T-cell (primary cell): Measurements from ENCODE around the gene ANKRD44. TPM values are rescaled to one million over a fixed set of nuclear protein-coding genes. Genes with fewer than 3 reads are reported as not detected.
A peak's percentile ranks its signal among the peaks of the same experiment; 100 is the strongest.

ENCODE experiments used
- ATAC-seq, 4 experiments: fragments of 200-7000 bp in 3 of 4; fragments of 150-1000 bp in 1 of 4; cut with Tn5 transposase; replicated peaks in 1 of 4; 1 replicate in 3 of 4; 2 replicates in 1 of 4; pipeline ENCODE4 v1.10.0; 2021; ENCODE audit warnings: moderate library complexity in 3 of 4, mild to moderate bottlenecking in 2 of 4, moderate number of reproducible peaks in 1 of 4
- CTCF ChIA-PET, 2 donors: fragments of 300-600 bp; sonication (Branson Sonifier 250); formaldehyde crosslinking; loops; one replicate each; lab custom pipeline; 2022; ENCODE audit warnings: antibody characterized with exemption in 2 of 2; lab: Charles Lee
- POLR2A ChIA-PET, 2 donors: fragments of 300-600 bp; sonication (Branson Sonifier 250); formaldehyde crosslinking; loops; one replicate each; lab custom pipeline; 2022; ENCODE audit warnings: antibody characterized with exemption in 2 of 2; lab: Charles Lee
- DNase-seq, 35 experiments: peaks; one replicate each; pipeline versions ENCODE4 v3.0.0 to v3.0.0-alpha.2; 2013 to 2023
- H3K27ac ChIP-seq: one replicate; pipeline ENCODE4 v1.5.1; 2013; ENCODE audit warnings: low read length
- H3K27me3 ChIP-seq, 2 experiments: replicated peaks in 1 of 2; 1 replicate in 1 of 2; 2 replicates in 1 of 2; pipeline versions ENCODE4 v1.6.1 to v1.7.0; 2013; ENCODE audit warnings: low read length in 1 of 2, mixed read lengths in 1 of 2; ENCODE audit not compliant: control insufficient read depth in 2 of 2, insufficient read depth in 2 of 2; ENCODE audit errors: extremely low read depth in 1 of 2
- H3K36me3 ChIP-seq, 2 donors: 1 replicate in 1 of 2; 2 replicates in 1 of 2; pipeline versions ENCODE4 v1.6.1 to v1.7.0; 2013; ENCODE audit warnings: low read length in 1 of 2; ENCODE audit not compliant: control insufficient read depth in 2 of 2, insufficient read depth in 1 of 2; ENCODE audit errors: extremely low read depth in 1 of 2
- H3K4me1 ChIP-seq, 2 experiments: 1 replicate in 1 of 2; 2 replicates in 1 of 2; pipeline versions ENCODE4 v1.6.1 to v1.7.0; 2013; ENCODE audit warnings: low read length in 2 of 2, mixed read lengths in 1 of 2; ENCODE audit not compliant: insufficient read depth in 2 of 2, control insufficient read depth in 1 of 2; ENCODE audit errors: extremely low read depth in 1 of 2
- H3K4me3 ChIP-seq, 2 donors: 1 replicate in 1 of 2; 2 replicates in 1 of 2; pipeline versions ENCODE4 v1.5.1 to v1.7.0; 2013; ENCODE audit warnings: mild to moderate bottlenecking in 2 of 2, low read length in 1 of 2, moderate library complexity in 1 of 2; ENCODE audit not compliant: control insufficient read depth in 1 of 2; ENCODE audit errors: extremely low read depth in 1 of 2
- H3K9me3 ChIP-seq: 2 replicates; pipeline ENCODE4 v1.7.0; 2013
- H3K27ac Mint-ChIP-seq, 2 donors: one replicate each; pipeline ENCODE4 v1.8.0; 2020 to 2021; ENCODE audit warnings: mild to moderate bottlenecking in 2 of 2, mixed read lengths in 2 of 2
- H3K27me3 Mint-ChIP-seq, 2 donors: one replicate each; pipeline ENCODE4 v1.8.0; 2021 to 2022; ENCODE audit warnings: mixed read lengths in 2 of 2
- H3K36me3 Mint-ChIP-seq: one replicate; pipeline ENCODE4 v1.8.0; 2021; ENCODE audit warnings: mixed read lengths
- H3K4me1 Mint-ChIP-seq, 3 donors: one replicate each; pipeline ENCODE4 v1.8.0; 2020 to 2022; ENCODE audit warnings: mixed read lengths in 3 of 3, mild to moderate bottlenecking in 1 of 3
- H3K4me3 Mint-ChIP-seq, 3 donors: one replicate each; pipeline ENCODE4 v1.8.0; 2020 to 2022; ENCODE audit warnings: mild to moderate bottlenecking in 3 of 3, mixed read lengths in 3 of 3, moderate library complexity in 3 of 3
- H3K9me3 Mint-ChIP-seq, 3 donors: one replicate each; pipeline ENCODE4 v1.8.0; 2020 to 2022; ENCODE audit warnings: mixed read lengths in 3 of 3
- WGBS: methylation state at CpG from one replicate; pipeline ENCODE4 v1.1.5; 2013; ENCODE audit warnings: missing lambda C conversion rate; ENCODE audit not compliant: insufficient coverage; 5-methylcytosine and 5-hydroxymethylcytosine counted together
- total RNA-seq, 35 experiments: library from RNA in 6 of 35; stranded (reverse) in 6 of 35; fragments of 120-200 nt in 1 of 35; gene quantifications; one replicate each; pipeline versions ENCODE4 v1.2.1 to v1.2.4 and lab custom pipeline; 2013 to 2026

ANKRD44 gene
- total RNA-seq, 5 donors from 2014 or later (not counting 1 experiment from before 2014, with no cell fraction given) = 225 to 333 (median 238) TPM

GRCh38 chr2:197183355-197183754 is 127.2 kb downstream of the ANKRD44 start:
- peaks cover 11 to 55% of the 10 kb centered on the region in 2 donors for H3K36me3 ChIP-seq
- H3K27me3 ChIP-seq = no peaks in the 10 kb centered on the region
- ChIA-PET CTCF (interaction anchor here (0.5 to 2.9 kb wide), 3 partner anchors 8 to 127 kb away, joined by 3 to 10 read pairs (median 8); partner anchors contain the start of gene ANKRD44 (in 1 of the 2)), POLR2A (no interaction called here)
- H3K4me3 ChIP-seq = no peak overlapping the region
- Mint-ChIP-seq H3K27me3 (no peaks in the 10 kb centered on the region), H3K4me3 (no peak overlapping the region), H3K27ac (peak overlapping the region; percentile 2 to 29), H3K9me3 (no peaks in the 10 kb centered on the region), H3K4me1 (peaks cover 88 to 92% (median 91%) of the 10 kb centered on the region in 3 donors), H3K36me3 (peaks cover 55% of the 10 kb centered on the region)
- H3K4me1 ChIP-seq = peaks cover 16 to 19% of the 10 kb centered on the region in 2 experiments
- no peak overlapping the region for H3K27ac ChIP-seq
- no peak for ATAC-seq
- no peaks in the 10 kb centered on the region for H3K9me3 ChIP-seq
- DNase-seq = no peak

GRCh38 chr2:197182668-197183067 is 127.9 kb downstream of the ANKRD44 start:
- no peaks in the 10 kb centered on the region for H3K9me3 Mint-ChIP-seq
- ATAC-seq (no peak), DNase-seq (no peak)
- POLR2A ChIA-PET = interaction anchor here in 1 of 2 donors (1.3 kb wide), 1 partner anchor 24 kb away, joined by 6 read pairs; no protein-coding TSS in a partner anchor
- Histone ChIP-seq H3K27me3 (no peaks in the 10 kb centered on the region), H3K9me3 (no peaks in the 10 kb centered on the region), H3K4me1 (peaks cover 9 to 21% of the 10 kb centered on the region in 2 experiments), H3K36me3 (peaks cover 11 to 60% of the 10 kb centered on the region in 2 donors), H3K4me3 (no peak overlapping the region), H3K27ac (no peak overlapping the region)
- H3K27ac Mint-ChIP-seq = peak overlapping the region; percentile 36 to 70
- H3K36me3 Mint-ChIP-seq = peaks cover 55% of the 10 kb centered on the region
- no peak overlapping the region for H3K4me3 Mint-ChIP-seq
- H3K4me1 Mint-ChIP-seq = peaks cover 81 to 91% (median 87%) of the 10 kb centered on the region in 3 donors
- H3K27me3 Mint-ChIP-seq = no peaks in the 10 kb centered on the region
- WGBS = 75% methylated on average over 1 of the region's 1 CpG
- CTCF ChIA-PET = interaction anchor here (0.5 to 2.9 kb wide), 4 partner anchors 9 to 128 kb away, joined by 3 to 10 read pairs (median 6); partner anchors contain the start of gene ANKRD44 (in 1 of the 2)

- Histone ChIP-seq H3K9me3 (no peaks in the 10 kb centered on the region), H3K4me1 (peaks cover 2 to 14% of the 10 kb centered on the region in 2 experiments), H3K27me3 (no peaks in the 10 kb centered on the region), H3K36me3 (peaks cover 11 to 58% of the 10 kb centered on the region in 2 donors), H3K27ac (no peak overlapping the region), H3K4me3 (no peak overlapping the region)
- H3K27me3 Mint-ChIP-seq = no peaks in the 10 kb centered on the region
- ChIA-PET POLR2A (interaction anchor here in 1 of 2 donors (1.3 kb wide), 1 partner anchor 22 kb away, joined by 6 read pairs; no protein-coding TSS in a partner anchor), CTCF (interaction anchor here (0.9 to 2.9 kb wide), 6 partner anchors 10 to 137 kb away, joined by 3 to 10 read pairs (median 4); no protein-coding TSS in a partner anchor)
- no peak for DNase-seq
- no peak overlapping the region for H3K4me3 Mint-ChIP-seq
- peak overlapping the region; percentile 25 to 68 for H3K27ac Mint-ChIP-seq
- peaks cover 55% of the 10 kb centered on the region for H3K36me3 Mint-ChIP-seq
- 97% methylated on average over 3 of the region's 5 CpGs for WGBS
- peaks cover 72 to 84% (median 80%) of the 10 kb centered on the region in 3 donors for H3K4me1 Mint-ChIP-seq
- no peak for ATAC-seq
- H3K9me3 Mint-ChIP-seq = no peaks in the 10 kb centered on the region
Measured at GRCh38 chr2:197181491-197181890, 129.1 kb downstream of the ANKRD44 start.

GRCh38 chr2:197179744-197180498 is 130.7 kb downstream of the ANKRD44 start:
- H3K27me3 Mint-ChIP-seq = no peaks in the 10 kb centered on the region
- peaks cover 42% of the 10 kb centered on the region for H3K36me3 Mint-ChIP-seq
- no peaks in the 10 kb centered on the region for H3K9me3 ChIP-seq
- ATAC-seq = no peak
- H3K4me3 ChIP-seq = no peak overlapping the region
- no peak overlapping the region for H3K27ac ChIP-seq
- no peak for DNase-seq
- H3K27ac Mint-ChIP-seq = peak overlapping the region; percentile 49 to 67
- peaks cover 81 to 85% (median 82%) of the 10 kb centered on the region in 3 donors for H3K4me1 Mint-ChIP-seq
- WGBS = 95% methylated on average over 9 of the region's 12 CpGs
- peaks cover 4 to 14% of the 10 kb centered on the region in 2 experiments for H3K4me1 ChIP-seq
- peak overlapping the region in 1 of 3 donors; percentile 6 for H3K4me3 Mint-ChIP-seq
- H3K27me3 ChIP-seq = no peaks in the 10 kb centered on the region
- no peaks in the 10 kb centered on the region for H3K9me3 Mint-ChIP-seq
- POLR2A ChIA-PET = no interaction called here
- peaks cover 8 to 50% of the 10 kb centered on the region in 2 donors for H3K36me3 ChIP-seq
- CTCF ChIA-PET = interaction anchor here (0.6 to 1.1 kb wide), 3 partner anchors 11 to 61 kb away, joined by 3 to 4 read pairs (median 3); no protein-coding TSS in a partner anchor

GRCh38 chr2:197176522-197176921 is 134.1 kb downstream of the ANKRD44 start:
- Histone ChIP-seq H3K4me1 (peaks cover 2 to 21% of the 10 kb centered on the region in 2 experiments), H3K9me3 (no peaks in the 10 kb centered on the region), H3K27me3 (no peaks in the 10 kb centered on the region), H3K4me3 (no peak overlapping the region), H3K27ac (peak overlapping the region; percentile 5), H3K36me3 (peaks cover 0 to 30% of the 10 kb centered on the region in 2 donors)
- H3K4me3 Mint-ChIP-seq = no peak overlapping the region
- peaks cover 18% of the 10 kb centered on the region for H3K36me3 Mint-ChIP-seq
- no peak for DNase-seq
- H3K4me1 Mint-ChIP-seq = peaks cover 74 to 83% (median 74%) of the 10 kb centered on the region in 3 donors
- POLR2A ChIA-PET = interaction anchor here in 1 of 2 donors (0.6 kb wide), 1 partner anchor 14 kb away, joined by 3 read pairs; no protein-coding TSS in a partner anchor
- peak overlapping the region in 1 of 2 donors; percentile 40 for H3K27ac Mint-ChIP-seq
- WGBS = no CpG with 5 or more reads among the region's 1 CpG
- CTCF ChIA-PET = interaction anchor here in 1 of 2 donors (0.6 to 1.6 kb wide), 2 partner anchors 8 to 21 kb away, joined by 5 read pairs; no protein-coding TSS in a partner anchor
- H3K9me3 Mint-ChIP-seq = no peaks in the 10 kb centered on the region
- H3K27me3 Mint-ChIP-seq = no peaks in the 10 kb centered on the region
- no peak for ATAC-seq

- no peaks in the 10 kb centered on the region for H3K9me3 ChIP-seq
- Mint-ChIP-seq H3K27ac (peak overlapping the region; percentile 52 to 59), H3K9me3 (no peaks in the 10 kb centered on the region), H3K27me3 (no peaks in the 10 kb centered on the region), H3K4me3 (no peak overlapping the region), H3K36me3 (peaks cover 16% of the 10 kb centered on the region), H3K4me1 (peaks cover 73 to 81% (median 73%) of the 10 kb centered on the region in 3 donors)
- no peaks in the 10 kb centered on the region for H3K27me3 ChIP-seq
- H3K27ac ChIP-seq = no peak overlapping the region
- peaks cover 0 to 30% of the 10 kb centered on the region in 2 donors for H3K36me3 ChIP-seq
- DNase-seq = no peak
- peaks cover 2 to 17% of the 10 kb centered on the region in 2 experiments for H3K4me1 ChIP-seq
- H3K4me3 ChIP-seq = no peak overlapping the region
- WGBS = 86% methylated on average over 1 of the region's 2 CpGs
- POLR2A ChIA-PET = interaction anchor here (0.5 to 0.6 kb wide), 2 partner anchors 154 to 168 kb away, joined by 4 read pairs; no protein-coding TSS in a partner anchor
- CTCF ChIA-PET = interaction anchor here (1.1 to 1.3 kb wide), 3 partner anchors 9 to 61 kb away, joined by 3 to 4 read pairs (median 3); no protein-coding TSS in a partner anchor
- peak in 1 of 4 experiments; percentile 73 for ATAC-seq
Measured at GRCh38 chr2:197174539-197175094, 136.0 kb downstream of the ANKRD44 start.
